Fibroblast of pulmonary artery (primary cell): Measurements from ENCODE around the gene FARP2.
A peak's percentile ranks its signal among the peaks of the same experiment; 100 is the strongest.
"Not testable (repeated sequence)": the region's sequence is repeated elsewhere in the genome, so short reads cannot be mapped to it uniquely, and the experiment has no call there.

Source experiments
- DNase-seq: peaks from one replicate; pipeline ENCODE4 v3.0.0-alpha.2; 2010; ENCODE audit warnings: low read depth
- H3K4me3 ChIP-seq: replicated peaks from 2 replicates; pipeline ENCODE4 v1.5.1; 2011; ENCODE audit warnings: low read depth, mild to moderate bottlenecking, control low read depth, low read length, moderate library complexity
- CTCF ChIP-seq: IDR thresholded peaks from 2 replicates; pipeline ENCODE4 v1.5.1; 2011; ENCODE audit warnings: mild to moderate bottlenecking, control low read depth, low read length, inconsistent platforms; ENCODE audit errors: missing control alignments

Gene FARP2

GRCh38 chr2:241451840-241452506 is 95.9 kb downstream of the FARP2 start:
- no peak for DNase-seq
- no peak for TF ChIP-seq CTCF

DNA sequence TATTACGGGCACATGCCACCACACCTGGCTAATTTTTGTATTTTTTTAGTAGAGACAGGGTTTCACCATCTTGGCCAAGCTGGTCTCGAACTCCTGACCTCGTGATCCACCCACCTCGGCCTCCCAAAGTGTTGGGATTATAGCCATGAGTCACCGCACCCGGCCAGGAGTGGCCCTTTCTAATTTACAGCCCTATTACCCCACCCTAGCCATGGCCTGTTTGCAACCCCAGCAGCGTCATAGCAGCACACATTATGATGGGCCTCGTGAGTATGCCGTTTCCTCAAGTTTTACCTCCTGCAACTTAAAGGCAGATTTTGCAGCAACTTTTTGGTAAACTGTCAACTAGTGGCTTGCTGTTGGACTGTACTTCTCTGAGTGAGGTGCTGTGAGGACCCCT is 97.8 kb downstream of the FARP2 start:
- DNase-seq, result not testable (repeated sequence)

More at GRCh38 chr2:241451840-241452506, 95.9 kb downstream of the FARP2 start:
- no peak overlapping the region for H3K4me3 ChIP-seq

DNA sequence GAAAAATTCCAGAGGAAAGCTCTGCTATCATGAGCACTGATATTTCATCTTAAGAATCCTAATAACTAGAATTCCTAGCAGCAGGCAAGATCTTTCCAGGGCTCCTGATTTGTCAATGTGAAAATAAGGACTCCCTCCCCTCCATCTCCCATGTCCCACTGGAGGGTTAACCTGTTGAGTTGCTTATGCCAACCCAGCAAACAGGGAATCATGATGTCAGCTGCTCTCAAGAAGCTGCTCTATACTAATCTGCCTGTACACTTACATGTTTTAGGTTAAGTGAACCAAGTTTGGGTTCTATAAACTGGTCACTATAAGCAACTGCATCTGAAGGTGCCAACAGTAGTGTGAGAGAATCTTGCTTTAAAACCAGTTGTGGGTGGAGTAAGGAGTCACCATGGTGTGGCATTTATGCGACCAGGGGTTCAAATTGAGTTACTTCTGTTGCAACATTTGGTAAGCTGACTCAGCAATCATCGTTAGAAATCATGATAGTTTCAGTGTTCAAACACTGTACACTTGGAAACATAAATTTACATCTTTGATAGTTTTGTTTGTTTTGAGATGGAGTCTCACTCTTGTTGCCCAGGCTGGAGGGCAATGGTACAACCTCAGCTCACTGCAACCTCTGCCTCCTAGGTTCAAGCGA is 98.9 kb downstream of the FARP2 start:
- no peak for TF ChIP-seq CTCF
- H3K4me3 ChIP-seq, result no peak overlapping the region
- peak; percentile 1 for DNase-seq

More for the DNA sequence above, 97.8 kb downstream of the FARP2 start:
- not testable (repeated sequence) for H3K4me3 ChIP-seq

DNA sequence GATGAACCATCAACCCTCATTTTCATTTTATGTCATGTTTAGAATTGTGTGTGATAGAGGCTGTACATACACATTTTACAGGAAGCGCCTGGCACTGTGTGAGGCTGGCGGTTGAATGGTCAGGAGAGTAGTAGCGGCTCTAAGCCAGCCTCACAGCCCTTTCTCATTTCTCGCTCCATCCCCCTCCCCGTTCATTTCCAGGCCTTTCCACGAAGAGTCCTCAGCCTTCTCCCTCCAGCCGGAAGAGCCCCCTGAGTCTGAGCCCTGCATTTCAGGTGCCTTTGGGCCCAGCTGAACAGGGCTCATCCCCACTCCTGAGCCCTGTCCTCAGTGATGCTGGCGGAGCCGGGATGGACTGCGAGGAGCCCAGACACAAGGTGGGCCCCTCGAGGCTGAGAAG is 100.5 kb downstream of the FARP2 start:
- TF ChIP-seq CTCF, result no peak
- DNase-seq, result no peak
- H3K4me3 ChIP-seq, result no peak overlapping the region

DNA sequence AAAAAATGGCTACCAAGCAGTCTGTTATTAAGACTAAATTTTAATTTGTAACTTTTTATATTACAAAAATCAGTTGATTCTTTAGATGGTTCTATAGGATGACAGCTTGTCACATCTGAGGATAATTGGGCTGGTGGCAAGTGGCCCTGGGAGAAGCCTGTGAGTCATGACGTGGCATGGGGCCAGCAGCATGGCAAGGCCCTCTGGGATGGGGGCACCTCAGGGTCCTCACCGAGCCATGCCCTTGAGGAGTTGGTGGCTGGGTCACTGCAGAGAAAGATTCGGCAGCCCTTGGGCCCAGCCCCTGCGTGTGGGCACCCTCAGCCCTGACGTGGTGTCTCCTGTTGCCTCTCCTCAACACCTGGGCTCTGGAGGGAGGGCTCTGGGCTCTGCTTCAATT is 102.6 kb downstream of the FARP2 start:
- TF ChIP-seq CTCF, result no peak
- no peak overlapping the region for H3K4me3 ChIP-seq
- DNase-seq, result no peak

DNA sequence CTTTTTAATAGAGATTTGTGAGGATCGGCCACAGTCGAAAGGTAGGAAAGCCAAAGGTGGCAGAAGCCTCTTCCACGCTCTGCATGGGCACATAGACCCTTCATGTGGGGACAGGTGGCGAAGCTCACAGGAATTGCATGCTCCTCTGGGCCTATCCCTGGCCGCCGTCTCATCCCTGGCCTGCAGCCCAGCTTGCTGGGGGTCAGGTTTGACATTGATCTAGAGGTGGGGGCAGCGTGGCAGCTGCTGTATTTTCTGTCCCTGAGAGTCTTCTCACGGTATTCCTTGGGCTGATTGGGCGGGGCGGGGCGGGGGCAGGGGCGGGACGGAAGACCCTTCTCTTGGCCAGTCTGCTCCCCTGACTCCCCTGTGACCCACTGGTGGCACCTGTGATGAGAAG is 103.4 kb downstream of the FARP2 start:
- no peak for DNase-seq
- TF ChIP-seq CTCF, result no peak

GRCh38 chr2:241460631-241461030 is 104.5 kb downstream of the FARP2 start:
- DNase-seq, result no peak
- no peak overlapping the region for H3K4me3 ChIP-seq
- no peak for TF ChIP-seq CTCF

More for the DNA sequence above, 103.4 kb downstream of the FARP2 start:
- H3K4me3 ChIP-seq, result no peak overlapping the region
